Stimulated activated CD4-positive, alpha-beta T cell treated with anti-CD3 and anti-CD28 coated beads, Interleukin-4, amount 100 ng/mL, for 1 hour (primary cell): Measurements from ENCODE around the gene CTXN1.
"Not testable (repeated sequence)": the region's sequence is repeated elsewhere in the genome, so short reads cannot be mapped to it uniquely, and the experiment has no call there.

Source experiments
- DNase-seq: peaks from one replicate; pipeline ENCODE4 v3.0.0-alpha.2; 2020

The CTXN1 gene

GRCh38 chr19:7897292-7897691, 28.6 kb downstream of the CTXN1 start:
- DNase-seq: no peak

GRCh38 chr19:7895565-7895964, 30.4 kb downstream of the CTXN1 start:
- DNase-seq: no peak

- DNase-seq: no peak
These were observed 31.2 kb downstream of the CTXN1 start for GRCh38 chr19:7894612-7895309.

GRCh38 chr19:7893362-7894101, 32.4 kb downstream of the CTXN1 start:
- DNase-seq: not testable (repeated sequence)

- no peak for DNase-seq
These were observed 37.1 kb downstream of the CTXN1 start for GRCh38 chr19:7888826-7889217.

GRCh38 chr19:7888145-7888825, 37.6 kb downstream of the CTXN1 start, which contains the start of gene LRRC8E:
Gene LRRC8E (plus strand): TSS chr19:7888510. CDS start chr19:7895604, 7,094 bp downstream.
- DNase-seq: peak; percentile 62

- DNase-seq: no peak
These were observed 38.4 kb downstream of the CTXN1 start for GRCh38 chr19:7887408-7888144.

- DNase-seq: no peak
These were observed 40.1 kb downstream of the CTXN1 start for GRCh38 chr19:7885818-7886217.

- DNase-seq: no peak
These were observed 42.0 kb downstream of the CTXN1 start for GRCh38 chr19:7883796-7884570.

GRCh38 chr19:7883105-7883504, 42.8 kb downstream of the CTXN1 start:
- DNase-seq: no peak

GRCh38 chr19:7881910-7882309, 44.0 kb downstream of the CTXN1 start:
- no peak for DNase-seq

- no peak for DNase-seq
These were observed 46.1 kb downstream of the CTXN1 start for GRCh38 chr19:7879836-7880235.

GRCh38 chr19:7879111-7879807, 46.7 kb downstream of the CTXN1 start:
- no peak for DNase-seq

- DNase-seq: no peak
These were observed 48.6 kb downstream of the CTXN1 start for GRCh38 chr19:7877249-7877836.

- no peak for DNase-seq
These were observed 51.0 kb downstream of the CTXN1 start for GRCh38 chr19:7874897-7875273.
